Neural crest cell (in vitro differentiated cells): ENCODE data around the gene MAGEL2. TPM values are rescaled to one million over a fixed set of nuclear protein-coding genes. Genes with fewer than 3 reads are reported as not detected.

ENCODE experiments used
- DNase-seq: peaks from one replicate; pipeline ENCODE4 v3.0.0; 2021; ENCODE audit warnings: low read depth, mixed read lengths, low spot score
- H3K27ac Mint-ChIP-seq: one replicate; pipeline ENCODE4 v1.8.0; 2021; ENCODE audit warnings: mild to moderate bottlenecking, mixed read lengths; ENCODE audit not compliant: unreplicated experiment
- H3K27me3 Mint-ChIP-seq: 2 replicates; pipeline ENCODE4 v1.8.0; 2021; ENCODE audit warnings: low read depth, mild to moderate bottlenecking, mixed read lengths
- H3K36me3 Mint-ChIP-seq: 2 replicates; pipeline ENCODE4 v1.8.0; 2021; ENCODE audit warnings: low read depth, mild to moderate bottlenecking, mixed read lengths
- H3K4me1 Mint-ChIP-seq: 2 replicates; pipeline ENCODE4 v1.8.0; 2021; ENCODE audit warnings: mixed read lengths
- H3K4me3 Mint-ChIP-seq: one replicate; pipeline ENCODE4 v1.8.0; 2021; ENCODE audit warnings: mild to moderate bottlenecking, mixed read lengths
- H3K9me3 Mint-ChIP-seq: 2 replicates; pipeline ENCODE4 v1.8.0; 2021; ENCODE audit warnings: mixed read lengths
- total RNA-seq: library from RNA; stranded (reverse); gene quantifications from 2 replicates; pipeline ENCODE4 v1.2.1, GENCODE V29; 2021
- TF ChIP-seq, protein P1 (sequence below): fragments of 200-600 bp; sonication (generic); conservative IDR thresholded peaks from 2 replicates; pipeline ENCODE4 v1.5.0; 2021; ENCODE audit warnings: antibody characterized with exemption, mild to moderate bottlenecking

MAGEL2 gene
- total RNA-seq, 1 donor from 2014 or later = 11.9 TPM

DNA sequence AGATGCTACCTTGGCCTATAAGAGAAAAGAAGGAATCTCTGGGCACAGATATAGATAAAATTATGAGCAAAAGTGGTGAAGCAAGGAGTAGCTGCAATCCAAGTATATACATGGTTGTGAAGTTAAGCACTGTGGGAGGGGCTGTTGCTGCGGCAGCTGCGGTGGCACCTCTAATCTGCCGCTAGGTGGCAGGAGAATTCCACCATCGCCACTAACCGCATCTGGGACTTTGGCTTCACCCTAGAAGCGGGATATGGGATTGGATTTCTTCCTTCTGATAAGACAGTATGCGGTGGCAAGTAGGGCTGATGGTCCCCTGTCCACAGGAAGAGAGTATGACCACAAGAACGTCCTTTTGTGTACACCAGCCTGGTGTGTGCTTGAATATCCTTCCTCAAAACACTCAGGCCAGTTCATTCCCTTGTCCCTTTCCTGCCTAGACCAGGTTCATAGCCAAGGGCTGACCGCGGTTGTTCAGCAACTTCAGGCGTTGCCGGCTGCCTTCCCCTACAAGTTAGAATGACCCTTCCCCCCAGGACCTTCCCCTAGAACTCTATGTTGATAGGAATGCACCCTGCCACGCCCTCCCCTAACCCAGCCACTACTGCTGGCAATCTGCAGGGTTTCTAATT is 5.1 kb downstream of the MAGEL2 start:
- Mint-ChIP-seq H3K27me3 (no peaks in the 10 kb centered on the region), H3K9me3 (no peaks in the 10 kb centered on the region), H3K36me3 (peaks cover 2% of the 10 kb centered on the region), H3K4me3 (peak overlapping the region; percentile 36), H3K27ac (no peak overlapping the region), H3K4me1 (peaks cover 16% of the 10 kb centered on the region)
- peak; percentile 63 for DNase-seq
- TF ChIP-seq, protein P1, sequence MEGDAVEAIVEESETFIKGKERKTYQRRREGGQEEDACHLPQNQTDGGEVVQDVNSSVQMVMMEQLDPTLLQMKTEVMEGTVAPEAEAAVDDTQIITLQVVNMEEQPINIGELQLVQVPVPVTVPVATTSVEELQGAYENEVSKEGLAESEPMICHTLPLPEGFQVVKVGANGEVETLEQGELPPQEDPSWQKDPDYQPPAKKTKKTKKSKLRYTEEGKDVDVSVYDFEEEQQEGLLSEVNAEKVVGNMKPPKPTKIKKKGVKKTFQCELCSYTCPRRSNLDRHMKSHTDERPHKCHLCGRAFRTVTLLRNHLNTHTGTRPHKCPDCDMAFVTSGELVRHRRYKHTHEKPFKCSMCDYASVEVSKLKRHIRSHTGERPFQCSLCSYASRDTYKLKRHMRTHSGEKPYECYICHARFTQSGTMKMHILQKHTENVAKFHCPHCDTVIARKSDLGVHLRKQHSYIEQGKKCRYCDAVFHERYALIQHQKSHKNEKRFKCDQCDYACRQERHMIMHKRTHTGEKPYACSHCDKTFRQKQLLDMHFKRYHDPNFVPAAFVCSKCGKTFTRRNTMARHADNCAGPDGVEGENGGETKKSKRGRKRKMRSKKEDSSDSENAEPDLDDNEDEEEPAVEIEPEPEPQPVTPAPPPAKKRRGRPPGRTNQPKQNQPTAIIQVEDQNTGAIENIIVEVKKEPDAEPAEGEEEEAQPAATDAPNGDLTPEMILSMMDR = peak; percentile 84

DNA sequence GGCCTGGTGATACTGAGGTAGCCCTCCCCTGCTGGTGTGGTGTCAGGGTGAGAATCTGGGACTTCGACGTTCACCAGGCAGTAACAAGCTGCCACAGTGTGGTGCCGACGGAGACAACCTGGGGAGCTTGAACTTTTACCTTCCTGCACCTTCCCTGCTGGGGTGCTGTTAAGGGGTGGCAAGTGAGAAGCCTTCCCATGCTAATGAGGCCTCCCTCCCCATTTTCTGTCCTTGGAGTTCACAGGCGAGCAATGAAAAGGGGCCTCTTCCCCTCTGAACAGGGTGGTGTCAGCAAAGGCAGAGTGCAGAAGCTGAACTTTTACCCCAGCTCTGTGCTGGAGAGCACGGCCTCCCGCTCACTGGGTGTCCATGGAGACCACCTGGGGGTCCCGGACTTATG is 13.5 kb downstream of the MAGEL2 start:
- peaks cover 1% of the 10 kb centered on the region for H3K9me3 Mint-ChIP-seq
- TF ChIP-seq, protein P1 = no peak
- H3K27ac Mint-ChIP-seq = no peak overlapping the region
- H3K4me3 Mint-ChIP-seq = no peak overlapping the region
- peaks cover under 1% of the 10 kb centered on the region for H3K4me1 Mint-ChIP-seq
- H3K36me3 Mint-ChIP-seq = no peaks in the 10 kb centered on the region
- DNase-seq = no peak
- peaks cover under 1% of the 10 kb centered on the region for H3K27me3 Mint-ChIP-seq

DNA sequence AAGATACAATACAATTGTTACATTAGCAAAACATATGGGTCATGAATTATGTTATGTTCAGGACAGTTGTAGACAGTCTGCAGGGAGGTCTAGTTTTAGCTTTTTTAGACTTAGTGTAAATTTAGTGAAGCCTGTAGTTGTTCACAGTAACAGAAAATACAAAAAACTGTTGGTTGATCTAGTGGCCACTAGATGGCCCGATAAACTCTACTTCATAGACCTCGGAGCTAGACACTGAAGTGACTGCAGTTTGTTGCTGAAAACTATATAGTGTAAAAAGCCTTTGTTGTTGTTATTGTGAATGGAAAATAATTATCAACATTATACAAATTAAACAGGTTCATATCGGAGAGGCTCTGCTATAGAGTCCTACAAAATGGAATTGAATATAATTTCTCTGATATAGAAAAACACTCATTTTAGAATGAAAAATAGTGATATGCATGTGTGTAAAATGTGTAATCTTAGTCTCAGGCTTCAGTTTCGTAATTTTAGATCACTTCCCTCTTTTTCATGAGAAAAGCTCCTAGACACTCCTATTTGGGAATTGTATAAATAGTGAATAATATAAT is 18.3 kb downstream of the MAGEL2 start:
- H3K36me3 Mint-ChIP-seq = no peaks in the 10 kb centered on the region
- peak overlapping the region; percentile 71 for H3K4me3 Mint-ChIP-seq
- no peak for DNase-seq
- H3K27ac Mint-ChIP-seq = no peak overlapping the region
- peaks cover 4% of the 10 kb centered on the region for H3K4me1 Mint-ChIP-seq
- peaks cover 6% of the 10 kb centered on the region for H3K27me3 Mint-ChIP-seq
- peaks cover 3% of the 10 kb centered on the region for H3K9me3 Mint-ChIP-seq
- TF ChIP-seq, protein P1 = peak; percentile 63

DNA sequence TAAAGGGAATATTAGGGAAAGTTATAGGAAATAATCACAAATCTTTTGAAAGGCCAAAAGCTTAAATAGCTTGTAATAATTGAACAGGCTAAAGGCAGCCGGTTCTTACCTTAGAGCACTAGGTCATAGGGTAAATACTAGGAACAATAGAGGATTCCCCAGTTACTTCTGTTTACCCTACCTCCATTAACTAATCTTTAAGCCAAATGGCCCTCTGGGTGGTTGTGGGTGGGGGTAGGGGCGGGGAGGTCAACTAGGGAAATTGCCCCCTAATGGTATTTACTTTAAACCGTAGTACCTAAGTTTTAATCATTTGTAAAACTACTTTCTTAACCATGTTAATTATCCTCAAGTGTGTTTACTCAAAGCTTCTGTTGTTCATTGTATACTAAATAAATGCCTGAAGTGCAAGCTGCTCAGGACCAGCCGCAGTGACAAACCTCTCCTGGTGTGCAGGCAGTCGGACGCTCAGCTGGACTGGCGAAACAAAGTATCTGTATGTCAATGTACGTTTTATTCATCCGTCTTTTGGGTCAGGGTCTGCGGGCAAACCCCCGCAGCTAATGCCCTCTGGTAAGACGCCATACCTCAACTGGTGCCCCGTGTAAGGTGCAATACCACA is 18.9 kb downstream of the MAGEL2 start:
- Mint-ChIP-seq H3K27me3 (peaks cover 6% of the 10 kb centered on the region), H3K4me3 (peak overlapping the region; percentile 71), H3K27ac (no peak overlapping the region), H3K9me3 (peaks cover 3% of the 10 kb centered on the region), H3K4me1 (peaks cover 4% of the 10 kb centered on the region), H3K36me3 (no peaks in the 10 kb centered on the region)
- DNase-seq = no peak
- TF ChIP-seq, protein P1 = no peak

DNA sequence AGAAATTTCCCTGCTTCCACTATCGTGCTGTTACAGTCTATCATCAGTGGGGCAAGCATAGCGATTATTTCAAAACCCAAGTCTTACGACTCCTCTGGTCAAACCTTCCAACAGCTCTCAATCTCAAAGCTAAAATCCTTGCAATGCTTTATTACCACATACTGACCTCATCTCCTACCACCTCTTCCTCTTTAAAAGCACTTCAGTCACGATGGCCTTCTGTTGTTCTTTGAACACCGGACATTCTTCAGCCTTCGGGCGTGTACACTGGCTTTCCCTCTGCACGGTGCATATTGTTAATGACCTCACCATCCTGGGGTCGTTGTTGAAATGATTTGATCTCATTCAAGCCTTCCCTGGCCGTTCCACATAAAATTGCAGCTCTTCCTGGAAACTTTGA is 31.1 kb downstream of the MAGEL2 start:
- H3K4me3 Mint-ChIP-seq = no peak overlapping the region
- H3K4me1 Mint-ChIP-seq = peaks cover 4% of the 10 kb centered on the region
- peaks cover 14% of the 10 kb centered on the region for H3K36me3 Mint-ChIP-seq
- H3K27me3 Mint-ChIP-seq = no peaks in the 10 kb centered on the region
- TF ChIP-seq, protein P1 = no peak
- H3K27ac Mint-ChIP-seq = no peak overlapping the region
- no peak for DNase-seq
- H3K9me3 Mint-ChIP-seq = peaks cover 13% of the 10 kb centered on the region
